Activated CD8-positive, alpha-beta memory T cell treated with anti-CD3 and anti-CD28 coated beads for 24 hours (primary cell): ENCODE data around the gene TAF11L9.
"Not testable (repeated sequence)": the region's sequence is repeated elsewhere in the genome, so short reads cannot be mapped to it uniquely, and the experiment has no call there.

ENCODE experiments used
- DNase-seq: peaks from one replicate; pipeline ENCODE4 v3.0.0-alpha.2; 2020

The TAF11L9 gene

GRCh38 chr5:17594255-17594654, at the start of gene TAF11L9:
Gene TAF11L9 (minus strand): TSS chr5:17594394.
- not testable (repeated sequence) for DNase-seq

- DNase-seq = no peak
Observed at GRCh38 chr5:17634160-17634559, 40.0 kb upstream of the TAF11L9 start, which contains the start of gene TAF11L14. Gene TAF11L14 (plus strand): TSS chr5:17634460.

- DNase-seq = not testable (repeated sequence)
Observed at GRCh38 chr5:17631788-17632187, 37.6 kb upstream of the TAF11L9 start, which contains the start of gene TAF11L13. Gene TAF11L13 (plus strand): TSS chr5:17632088.

- no peak for DNase-seq
Observed at GRCh38 chr5:17625686-17626085, 31.5 kb upstream of the TAF11L9 start.

GRCh38 chr5:17620627-17621026, 26.4 kb upstream of the TAF11L9 start:
- DNase-seq = no peak

GRCh38 chr5:17619354-17619753, 25.2 kb upstream of the TAF11L9 start:
- no peak for DNase-seq

GRCh38 chr5:17614872-17615605, 20.8 kb upstream of the TAF11L9 start:
- no peak for DNase-seq

GRCh38 chr5:17610092-17610491, 15.9 kb upstream of the TAF11L9 start, which contains the start of gene TAF11L12:
Gene TAF11L12 (plus strand): TSS chr5:17610392.
- not testable (repeated sequence) for DNase-seq

- DNase-seq = not testable (repeated sequence)
Observed at GRCh38 chr5:17607461-17607860, 13.3 kb upstream of the TAF11L9 start.

GRCh38 chr5:17604951-17605350, 10.8 kb upstream of the TAF11L9 start:
- no peak for DNase-seq

GRCh38 chr5:17603880-17604279, 9.7 kb upstream of the TAF11L9 start, which contains the start of gene TAF11L11:
Gene TAF11L11 (plus strand): TSS chr5:17604183.
- DNase-seq = not testable (repeated sequence)

- not testable (repeated sequence) for DNase-seq
Observed at GRCh38 chr5:17597728-17598127, 3.5 kb upstream of the TAF11L9 start, which contains the start of gene TAF11L10. Gene TAF11L10 (minus strand): TSS chr5:17597828.

- DNase-seq = not testable (repeated sequence)
Observed at GRCh38 chr5:17590860-17591259, 3.3 kb downstream of the TAF11L9 start, which contains the start of gene TAF11L8. Gene TAF11L8 (minus strand): TSS chr5:17590960.

GRCh38 chr5:17585658-17586057, 8.5 kb downstream of the TAF11L9 start, which contains the start of gene TAF11L7:
Gene TAF11L7 (minus strand): TSS chr5:17585758.
- DNase-seq = not testable (repeated sequence)
